DMS 273 (cell line): ENCODE data around the gene LRFN4.

Source experiments
- DNase-seq: peaks from one replicate; lab custom pipeline; 2025; ENCODE audit not compliant: unreplicated experiment; lab: John Stamatoyannopoulos, UW

Gene LRFN4

GRCh38 chr11:66887526-66887925, 30.7 kb downstream of the LRFN4 start:
- no peak for DNase-seq

- no peak for DNase-seq
Observed at GRCh38 chr11:66888282-66888681, 31.4 kb downstream of the LRFN4 start.

- no peak for DNase-seq
Observed at GRCh38 chr11:66889960-66890359, 33.1 kb downstream of the LRFN4 start.

- peak; percentile 16 for DNase-seq
Observed at GRCh38 chr11:66891851-66892660, 35.2 kb downstream of the LRFN4 start.

GRCh38 chr11:66892911-66893310, 36.0 kb downstream of the LRFN4 start:
- DNase-seq: no peak

- DNase-seq: no peak
Observed at GRCh38 chr11:66894141-66894540, 37.3 kb downstream of the LRFN4 start.

- no peak for DNase-seq
Observed at GRCh38 chr11:66901964-66902390, 45.1 kb downstream of the LRFN4 start.

GRCh38 chr11:66902486-66903177, 45.8 kb downstream of the LRFN4 start:
- no peak for DNase-seq

GRCh38 chr11:66904055-66904454, 47.2 kb downstream of the LRFN4 start:
- DNase-seq: no peak

- DNase-seq: no peak
Observed at GRCh38 chr11:66904561-66904960, 47.7 kb downstream of the LRFN4 start.

GRCh38 chr11:66904981-66905521, 48.2 kb downstream of the LRFN4 start:
- no peak for DNase-seq

GRCh38 chr11:66905631-66906030, 48.8 kb downstream of the LRFN4 start:
- DNase-seq: no peak

- DNase-seq: no peak
Observed at GRCh38 chr11:66906061-66906733, 49.3 kb downstream of the LRFN4 start.

GRCh38 chr11:66907751-66908630, 51.1 kb downstream of the LRFN4 start:
- no peak for DNase-seq

GRCh38 chr11:66909181-66909580, 52.3 kb downstream of the LRFN4 start:
- DNase-seq: no peak

GRCh38 chr11:66910016-66910415, 53.2 kb downstream of the LRFN4 start:
- DNase-seq: no peak
